CD8-positive, alpha-beta memory T cell (primary cell): ENCODE results near the gene VGLL4. TPM values are rescaled to one million over a fixed set of nuclear protein-coding genes. Genes with fewer than 3 reads are reported as not detected.
A peak's percentile ranks its signal among the peaks of the same experiment; 100 is the strongest.

Experiments
- CTCF ChIA-PET: fragments of 350-600 bp; sonication (Branson Sonifier 250); formaldehyde crosslinking; loops from one replicate; lab custom pipeline; 2021; ENCODE audit warnings: antibody characterized with exemption; lab: Charles Lee
- POLR2A ChIA-PET: fragments of 350-600 bp; sonication (Branson Sonifier 250); formaldehyde crosslinking; loops from one replicate; lab custom pipeline; 2021; ENCODE audit warnings: antibody characterized with exemption; lab: Charles Lee
- DNase-seq, 5 donors: peaks; one replicate each; pipeline versions ENCODE4 v3.0.0 to v3.0.0-alpha.2; 2020 to 2022; ENCODE audit warnings: mixed read lengths in 1 of 5
- H3K27ac ChIP-seq: one replicate; pipeline ENCODE4 v1.7.0; 2013; ENCODE audit warnings: low read depth, mild to moderate bottlenecking, low read length, moderate library complexity
- H3K27me3 ChIP-seq: 2 replicates; pipeline ENCODE4 v1.7.0; 2013; ENCODE audit warnings: low read length, mild to moderate bottlenecking; ENCODE audit not compliant: insufficient read depth, poor library complexity, severe bottlenecking
- H3K36me3 ChIP-seq: 2 replicates; pipeline ENCODE4 v1.7.0; 2013; ENCODE audit warnings: mild to moderate bottlenecking, low read length, moderate library complexity; ENCODE audit not compliant: insufficient read depth
- H3K4me1 ChIP-seq: 2 replicates; pipeline ENCODE4 v1.7.0; 2013; ENCODE audit warnings: mild to moderate bottlenecking, low read length, moderate library complexity; ENCODE audit not compliant: insufficient read depth
- H3K4me3 ChIP-seq: 2 replicates; pipeline ENCODE4 v1.7.0; 2013; ENCODE audit warnings: mild to moderate bottlenecking, low read length
- H3K9me3 ChIP-seq: 2 replicates; pipeline ENCODE4 v1.7.0; 2013; ENCODE audit warnings: mild to moderate bottlenecking, low read length
- H3K27ac Mint-ChIP-seq, 8 donors: one replicate each; pipeline ENCODE4 v1.8.0; 2020 to 2021; ENCODE audit warnings: mixed read lengths in 8 of 8, mild to moderate bottlenecking in 6 of 8, inconsistent platforms in 3 of 8, moderate library complexity in 3 of 8
- H3K27me3 Mint-ChIP-seq, 2 donors: one replicate each; pipeline ENCODE4 v1.8.0; 2020 to 2021; ENCODE audit warnings: mixed read lengths in 2 of 2, mild to moderate bottlenecking in 1 of 2, moderate library complexity in 1 of 2
- H3K36me3 Mint-ChIP-seq, 3 donors: one replicate each; pipeline ENCODE4 v1.8.0; 2020 to 2021; ENCODE audit warnings: mixed read lengths in 3 of 3, inconsistent platforms in 1 of 3, mild to moderate bottlenecking in 1 of 3
- H3K4me1 Mint-ChIP-seq, 3 donors: one replicate each; pipeline ENCODE4 v1.8.0; 2020 to 2021; ENCODE audit warnings: mixed read lengths in 3 of 3, inconsistent platforms in 1 of 3, mild to moderate bottlenecking in 1 of 3
- H3K4me3 Mint-ChIP-seq, 7 donors: one replicate each; pipeline ENCODE4 v1.8.0; 2020 to 2021; ENCODE audit warnings: mixed read lengths in 7 of 7, mild to moderate bottlenecking in 6 of 7, moderate library complexity in 4 of 7, inconsistent platforms in 2 of 7
- H3K9me3 Mint-ChIP-seq, 5 donors: one replicate each; pipeline ENCODE4 v1.8.0; 2020 to 2022; ENCODE audit warnings: mixed read lengths in 5 of 5, mild to moderate bottlenecking in 3 of 5, moderate library complexity in 2 of 5, inconsistent platforms in 1 of 5
- polyA plus RNA-seq: library from polyadenylated mRNA; unstranded; fragments of 300-500 nt; fragmentation: Illumina TruSeq; gene quantifications from one replicate; pipeline ENCODE4 v1.2.3, GENCODE V29; 2021
- total RNA-seq, 2 experiments: library from RNA; stranded (reverse); gene quantifications; one replicate each; pipeline ENCODE4 v1.2.3, GENCODE V29; 2021

The VGLL4 gene
- total and polyA plus RNA-seq, 3 experiments from 2014 or later: 29.9 to 40.5 (median 37.7) TPM

DNA sequence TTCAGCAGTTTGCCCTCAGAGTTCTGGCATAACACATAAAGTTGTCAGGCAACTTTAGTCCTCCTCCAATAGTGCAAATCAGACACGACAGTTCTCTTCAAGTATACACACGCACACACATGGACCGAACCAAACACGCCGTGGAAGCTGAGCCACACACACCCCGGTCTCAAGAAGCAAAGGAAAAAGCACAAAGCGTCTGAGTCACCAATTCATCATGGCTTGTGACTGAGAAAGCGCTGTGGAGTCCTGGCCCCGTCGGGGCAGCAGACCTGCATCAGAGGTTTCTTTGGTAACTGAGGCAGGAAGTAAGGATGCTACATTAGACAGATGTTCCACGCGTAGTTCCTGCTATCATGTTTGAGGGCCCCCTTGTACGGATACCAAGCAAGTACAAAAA lies 85.7 kb downstream of the VGLL4 start:
- Mint-ChIP-seq H3K4me3 (no peak overlapping the region), H3K27ac (peak overlapping the region in 4 of 8 donors; percentile 26 to 50 (median 37)), H3K4me1 (peaks cover 0 to 8% (median 6%) of the 10 kb centered on the region in 3 donors), H3K27me3 (no peaks in the 10 kb centered on the region), H3K36me3 (peaks cover 0 to 79% (median 10%) of the 10 kb centered on the region in 3 donors), H3K9me3 (no peaks in the 10 kb centered on the region)
- CTCF ChIA-PET: no interaction called here
- Histone ChIP-seq H3K4me3 (no peak overlapping the region), H3K4me1 (no peaks in the 10 kb centered on the region), H3K27me3 (no peaks in the 10 kb centered on the region), H3K27ac (no peak overlapping the region), H3K9me3 (no peaks in the 10 kb centered on the region), H3K36me3 (no peaks in the 10 kb centered on the region)
- DNase-seq: peak in 1 of 5 donors; percentile 27
- POLR2A ChIA-PET: interaction anchor here (0.6 to 0.7 kb wide), 2 partner anchors 938 to 1009 kb away, joined by 3 to 6 read pairs; no protein-coding TSS in a partner anchor

DNA sequence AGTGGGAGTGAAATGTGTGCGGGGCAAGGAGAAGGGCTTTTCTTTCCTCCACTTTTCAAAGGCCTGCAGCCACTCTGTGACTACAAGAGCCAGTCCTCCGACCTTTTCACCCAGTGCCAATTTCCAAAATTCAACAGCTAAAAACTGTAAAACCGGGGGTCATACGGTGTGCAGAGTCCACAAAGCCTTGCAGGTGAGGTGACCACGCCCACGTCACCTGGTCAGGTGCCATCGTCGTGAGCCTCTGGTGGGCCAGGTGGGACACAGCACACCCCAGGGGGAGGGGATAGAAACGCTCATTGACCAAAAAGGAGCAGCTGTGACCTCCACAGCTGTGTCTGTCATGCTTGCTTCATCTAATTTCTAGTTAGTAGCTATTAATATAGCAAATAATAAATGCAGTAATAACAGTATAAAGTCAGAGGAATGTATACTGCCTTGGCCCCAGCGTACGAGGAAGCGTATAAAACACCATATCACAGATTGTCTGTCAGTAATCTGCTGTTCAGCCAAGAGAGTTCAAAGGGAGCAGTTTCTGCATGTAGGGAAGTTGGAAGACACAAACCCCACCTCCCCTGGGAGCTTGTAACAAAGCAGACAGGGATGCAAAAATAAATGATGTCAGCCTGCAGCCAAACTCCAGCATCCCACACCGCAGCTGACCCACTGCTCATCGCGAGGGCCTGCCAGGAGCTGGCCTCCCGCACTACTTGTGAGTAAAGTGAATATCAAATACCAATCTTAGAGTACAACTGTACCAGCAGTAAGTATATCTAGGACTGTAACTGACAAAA lies 86.7 kb downstream of the VGLL4 start:
- no peak overlapping the region for H3K4me3 ChIP-seq
- DNase-seq: peak in 1 of 5 donors; percentile 11
- H3K4me1 Mint-ChIP-seq: peaks cover 0 to 8% (median 6%) of the 10 kb centered on the region in 3 donors
- peaks cover 7 to 78% (median 10%) of the 10 kb centered on the region in 3 donors for H3K36me3 Mint-ChIP-seq
- peaks cover 0 to 2% (median 0%) of the 10 kb centered on the region in 5 donors for H3K9me3 Mint-ChIP-seq
- no peaks in the 10 kb centered on the region for H3K4me1 ChIP-seq
- peak overlapping the region in 5 of 8 donors; percentile 17 to 58 (median 43) for H3K27ac Mint-ChIP-seq
- POLR2A ChIA-PET: no interaction called here
- no peaks in the 10 kb centered on the region for H3K27me3 Mint-ChIP-seq
- no peaks in the 10 kb centered on the region for H3K36me3 ChIP-seq
- no peak overlapping the region for H3K4me3 Mint-ChIP-seq
- H3K27ac ChIP-seq: no peak overlapping the region
- no peaks in the 10 kb centered on the region for H3K9me3 ChIP-seq
- no peaks in the 10 kb centered on the region for H3K27me3 ChIP-seq
- CTCF ChIA-PET: no interaction called here

DNA sequence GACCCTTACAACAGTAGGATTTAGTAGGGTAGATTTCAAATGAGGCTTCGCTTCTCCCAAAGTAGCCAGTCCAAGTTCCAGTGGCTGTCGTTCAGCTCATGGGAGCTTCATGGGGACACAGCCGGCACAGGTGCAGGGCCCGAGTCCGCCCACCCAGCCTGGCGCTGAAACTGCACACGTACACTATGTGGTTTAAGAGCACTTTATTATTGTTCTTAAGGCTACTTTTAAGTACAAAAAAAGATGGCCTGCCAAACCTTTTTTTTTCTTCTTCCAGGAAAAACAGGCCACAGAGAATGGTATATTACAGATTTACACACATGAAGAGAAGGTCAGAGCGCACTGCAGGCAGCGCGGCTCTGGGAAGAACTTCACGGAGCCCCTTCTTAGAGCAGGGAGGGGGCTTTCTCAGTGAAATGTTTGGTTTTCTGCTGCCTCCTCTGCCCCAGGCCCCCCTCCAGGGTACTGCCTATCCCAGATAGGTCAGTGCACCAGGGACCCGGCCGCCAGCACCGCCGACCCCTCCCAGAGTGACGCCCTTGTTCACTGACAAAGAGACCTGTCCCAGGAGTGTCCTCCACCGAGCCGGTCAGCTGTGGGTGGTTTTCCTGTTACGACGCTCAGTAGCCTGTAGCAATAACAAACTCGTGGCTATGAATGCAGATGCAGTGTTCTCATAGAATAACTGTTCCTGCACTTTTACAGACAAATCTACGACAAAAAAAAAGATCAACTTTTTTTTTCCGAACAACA lies 87.7 kb downstream of the VGLL4 start:
- Histone ChIP-seq H3K27me3 (no peaks in the 10 kb centered on the region), H3K27ac (no peak overlapping the region), H3K9me3 (no peaks in the 10 kb centered on the region), H3K4me3 (no peak overlapping the region), H3K4me1 (no peaks in the 10 kb centered on the region), H3K36me3 (no peaks in the 10 kb centered on the region)
- Mint-ChIP-seq H3K27ac (peak overlapping the region in 1 of 8 donors; percentile 23), H3K9me3 (peaks cover 0 to 2% (median 0%) of the 10 kb centered on the region in 5 donors), H3K4me3 (no peak overlapping the region), H3K27me3 (no peaks in the 10 kb centered on the region), H3K4me1 (peaks cover 0 to 8% (median 8%) of the 10 kb centered on the region in 3 donors), H3K36me3 (peaks cover 10 to 77% (median 10%) of the 10 kb centered on the region in 3 donors)
- CTCF ChIA-PET: interaction anchor here (1.1 kb wide), 1 partner anchor 101 kb away, joined by 3 read pairs; no protein-coding TSS in a partner anchor
- POLR2A ChIA-PET: no interaction called here
- DNase-seq: peak in 1 of 5 donors; percentile 35

DNA sequence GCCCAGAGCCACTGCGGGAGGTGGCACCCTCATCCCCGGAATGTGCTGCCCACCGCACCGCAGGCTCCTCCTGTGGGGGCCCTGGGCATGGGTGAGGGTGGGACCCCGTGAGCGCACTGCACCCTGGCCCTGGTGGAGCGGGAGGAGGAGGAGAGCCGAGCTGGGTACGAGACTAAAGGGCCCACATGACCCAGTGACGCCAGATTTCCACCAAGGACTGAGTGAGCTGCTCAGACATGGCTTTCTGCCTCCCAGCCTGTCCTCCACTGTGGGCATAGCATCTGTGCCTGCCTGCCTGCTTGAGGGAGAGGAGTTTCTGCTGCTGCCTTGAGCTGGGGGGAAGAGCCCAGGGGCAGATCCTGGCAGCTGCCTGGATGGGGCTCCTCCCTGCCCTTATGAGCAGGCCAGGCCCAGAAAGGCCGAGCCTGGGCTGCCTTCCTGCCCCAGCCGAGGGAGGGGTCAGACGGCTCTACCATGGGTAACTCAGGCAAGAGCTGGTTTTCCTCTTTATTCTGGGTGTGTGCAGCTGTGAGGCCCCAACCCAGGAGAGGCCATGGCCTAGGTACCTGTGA lies 88.4 kb downstream of the VGLL4 start:
- no peak for DNase-seq
- Histone ChIP-seq H3K27ac (no peak overlapping the region), H3K4me3 (no peak overlapping the region), H3K27me3 (no peaks in the 10 kb centered on the region), H3K9me3 (no peaks in the 10 kb centered on the region), H3K4me1 (no peaks in the 10 kb centered on the region), H3K36me3 (no peaks in the 10 kb centered on the region)
- Mint-ChIP-seq H3K4me3 (no peak overlapping the region), H3K36me3 (peaks cover 10 to 70% (median 10%) of the 10 kb centered on the region in 3 donors), H3K27ac (peak overlapping the region in 1 of 8 donors; percentile 90), H3K9me3 (peaks cover 0 to 2% (median 0%) of the 10 kb centered on the region in 5 donors), H3K4me1 (peaks cover 0 to 11% (median 8%) of the 10 kb centered on the region in 3 donors), H3K27me3 (no peaks in the 10 kb centered on the region)
- CTCF ChIA-PET: interaction anchor here (1.1 kb wide), 1 partner anchor 101 kb away, joined by 3 read pairs; no protein-coding TSS in a partner anchor
- POLR2A ChIA-PET: no interaction called here

DNA sequence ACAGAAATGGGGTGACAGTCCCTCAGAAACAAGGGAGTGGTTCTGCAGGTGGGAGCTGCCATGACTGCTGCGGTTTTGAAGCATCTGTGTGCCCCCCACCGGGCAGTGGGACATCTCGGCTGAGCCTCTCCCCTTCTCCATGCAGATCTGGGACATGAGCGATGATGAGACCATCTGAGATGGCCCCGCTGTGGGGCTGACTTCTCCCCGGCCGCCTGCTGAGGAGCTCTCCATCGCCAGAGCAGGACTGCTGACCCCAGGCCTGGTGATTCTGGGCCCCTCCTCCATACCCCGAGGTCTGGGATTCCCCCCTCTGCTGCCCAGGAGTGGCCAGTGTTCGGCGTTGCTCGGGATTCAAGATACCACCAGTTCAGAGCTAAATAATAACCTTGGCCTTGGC lies 89.0 kb downstream of the VGLL4 start:
- H3K9me3 Mint-ChIP-seq: peaks cover 0 to 2% (median 0%) of the 10 kb centered on the region in 5 donors
- Histone ChIP-seq H3K4me3 (no peak overlapping the region), H3K4me1 (no peaks in the 10 kb centered on the region), H3K9me3 (no peaks in the 10 kb centered on the region), H3K27ac (no peak overlapping the region), H3K27me3 (no peaks in the 10 kb centered on the region), H3K36me3 (no peaks in the 10 kb centered on the region)
- ChIA-PET POLR2A (no interaction called here), CTCF (no interaction called here)
- peaks cover 10 to 64% (median 10%) of the 10 kb centered on the region in 3 donors for H3K36me3 Mint-ChIP-seq
- H3K4me3 Mint-ChIP-seq: no peak overlapping the region
- H3K4me1 Mint-ChIP-seq: peaks cover 0 to 14% (median 8%) of the 10 kb centered on the region in 3 donors
- DNase-seq: peak in 1 of 5 donors; percentile 17
- H3K27me3 Mint-ChIP-seq: no peaks in the 10 kb centered on the region
- H3K27ac Mint-ChIP-seq: no peak overlapping the region

DNA sequence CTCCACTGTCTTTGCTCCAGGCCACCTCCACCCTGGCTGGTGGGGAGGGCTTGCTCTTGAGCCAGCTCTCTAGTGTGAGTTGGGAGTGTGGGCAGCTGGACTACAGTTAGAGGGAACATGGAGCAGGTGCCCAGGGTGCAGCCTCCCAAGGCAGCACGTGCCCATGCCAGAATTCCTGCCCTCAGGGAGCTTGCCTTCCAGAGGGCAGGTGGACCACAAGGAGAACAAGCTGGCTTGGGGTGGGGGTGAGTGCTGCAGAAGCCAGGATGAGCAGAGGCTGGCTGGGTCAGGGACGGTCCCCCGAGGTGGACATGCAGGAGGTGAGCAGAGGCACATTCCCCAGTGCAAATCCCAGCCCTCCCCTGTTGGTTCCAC lies 89.5 kb downstream of the VGLL4 start:
- peak in 1 of 5 donors; percentile 27 for DNase-seq
- Mint-ChIP-seq H3K27me3 (no peaks in the 10 kb centered on the region), H3K4me3 (no peak overlapping the region), H3K36me3 (peaks cover 10 to 59% (median 10%) of the 10 kb centered on the region in 3 donors), H3K4me1 (peaks cover 0 to 14% (median 8%) of the 10 kb centered on the region in 3 donors), H3K9me3 (peaks cover 0 to 2% (median 0%) of the 10 kb centered on the region in 5 donors), H3K27ac (peak overlapping the region in 1 of 8 donors; percentile 60)
- ChIA-PET CTCF (no interaction called here), POLR2A (no interaction called here)
- H3K36me3 ChIP-seq: no peaks in the 10 kb centered on the region
- H3K9me3 ChIP-seq: no peaks in the 10 kb centered on the region
- H3K27ac ChIP-seq: no peak overlapping the region
- H3K27me3 ChIP-seq: no peaks in the 10 kb centered on the region
- no peaks in the 10 kb centered on the region for H3K4me1 ChIP-seq
- no peak overlapping the region for H3K4me3 ChIP-seq

DNA sequence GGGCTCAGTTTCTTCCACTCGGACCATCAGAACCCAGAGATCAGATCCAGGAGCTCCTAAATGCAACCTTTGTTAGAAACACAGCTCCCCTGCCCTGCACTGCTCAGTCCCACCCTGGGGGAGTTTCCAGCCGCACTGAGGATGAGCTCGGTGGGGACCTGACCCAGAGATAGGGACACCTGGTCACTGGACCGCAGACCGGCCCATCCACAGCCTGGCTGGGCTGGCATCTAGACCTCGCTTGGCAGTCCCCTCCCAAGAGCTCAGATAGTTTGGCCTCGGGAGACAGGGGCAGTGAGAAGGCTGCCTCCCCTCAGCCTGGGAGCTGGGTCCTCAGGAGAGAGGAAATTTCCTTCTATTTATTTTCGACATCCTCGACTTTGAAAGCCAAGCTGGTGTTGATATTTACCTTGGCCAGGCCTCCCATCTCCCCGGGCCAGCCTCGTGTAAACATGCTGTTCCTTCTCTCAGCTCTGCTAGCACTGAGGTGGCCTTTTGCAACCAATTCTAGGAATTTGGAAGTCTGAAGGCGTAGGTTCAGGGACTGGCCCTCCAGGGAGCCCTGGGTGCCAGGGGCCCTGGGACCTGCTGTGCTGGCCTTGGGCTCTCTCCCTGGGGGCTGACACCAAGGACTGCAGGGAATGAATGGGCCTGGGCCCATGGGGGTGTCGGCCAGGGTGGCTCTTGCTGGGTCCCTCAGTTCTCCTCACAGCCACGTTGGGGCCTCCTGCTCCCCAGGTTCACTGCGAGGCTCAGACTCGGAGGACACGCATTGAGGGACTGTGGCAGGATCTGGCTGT lies 90.1 kb downstream of the VGLL4 start:
- ChIA-PET CTCF (no interaction called here), POLR2A (no interaction called here)
- peak in 1 of 5 donors; percentile 44 for DNase-seq
- Mint-ChIP-seq H3K36me3 (peaks cover 10 to 53% (median 10%) of the 10 kb centered on the region in 3 donors), H3K27ac (peak overlapping the region in 1 of 8 donors; percentile 17), H3K4me1 (peaks cover 0 to 15% (median 8%) of the 10 kb centered on the region in 3 donors), H3K4me3 (no peak overlapping the region), H3K9me3 (peaks cover 0 to 2% (median 0%) of the 10 kb centered on the region in 5 donors), H3K27me3 (no peaks in the 10 kb centered on the region)
- Histone ChIP-seq H3K4me3 (no peak overlapping the region), H3K27ac (no peak overlapping the region), H3K36me3 (no peaks in the 10 kb centered on the region), H3K9me3 (no peaks in the 10 kb centered on the region), H3K4me1 (no peaks in the 10 kb centered on the region), H3K27me3 (no peaks in the 10 kb centered on the region)
